H1 (cell line): Measurements from ENCODE around the gene ELOVL5. TPM values are rescaled to one million over a fixed set of nuclear protein-coding genes. Genes with fewer than 3 reads are reported as not detected.

Source experiments
- JUN ChIP-seq: IDR thresholded peaks from 2 replicates; pipeline ENCODE4 v1.6.1; 2011; ENCODE audit warnings: low read depth, mild to moderate bottlenecking, improper control_type of control experiment, low read length
- NRF1 ChIP-seq: IDR thresholded peaks from 2 replicates; pipeline ENCODE4 v1.6.1; 2011; ENCODE audit warnings: mild to moderate bottlenecking, low read depth, low read length, improper control_type of control experiment
- polyA plus RNA-seq, 7 experiments: library from polyadenylated mRNA; depleted of rRNA in 3 of 7; stranded (reverse) in 5 of 7; unstranded in 2 of 7; fragments of >200 nt in 5 of 7; fragments of 200-250 nt in 2 of 7; gene quantifications; 1 replicate in 5 of 7; 2 replicates in 1 of 7; 4 replicates in 1 of 7; pipeline versions ENCODE4 v1.2.1 to v1.2.3, GENCODE V29; 2011 to 2013; ENCODE audit warnings: missing spikeins in 2 of 7, mixed read lengths in 2 of 7
- total RNA-seq: library from RNA; stranded (reverse); fragmentation: NEBNext Ultra II Directional; extraction: Animal tissue kit (Norgen Biotek cat#: 25700); gene quantifications from 2 replicates; pipeline ENCODE4 v1.2.1, GENCODE V29; 2021

Gene ELOVL5
- total and polyA plus RNA-seq, 2 of the 8 experiments (the other 6 are each of a cell fraction or from before 2014, with no cell fraction given) = 113 to 156 TPM

DNA sequence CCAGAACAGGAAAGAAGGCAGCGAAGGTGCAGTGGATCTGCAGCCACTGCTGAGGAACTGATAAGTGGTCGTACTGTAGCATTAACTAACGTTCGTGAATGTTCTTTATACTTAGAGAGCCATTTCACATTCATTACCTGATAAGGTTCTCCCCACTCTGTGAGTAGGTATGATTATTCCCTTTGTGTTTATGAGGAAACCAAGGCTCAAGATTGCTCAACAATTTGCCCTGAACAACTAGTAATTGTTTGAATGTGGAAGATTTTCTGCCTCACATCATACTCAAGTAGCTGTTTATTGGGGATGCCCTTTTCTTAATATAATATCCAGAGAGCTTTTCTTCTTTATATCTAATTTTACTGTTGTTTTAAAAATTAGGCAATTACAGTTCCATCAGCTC, 24.9 kb upstream of the ELOVL5 start (continued):
- TF ChIP-seq NRF1 (no peak), JUN (no peak)
